ENCODE data around the gene LYPD6B.
"Not testable (repeated sequence)": the region's sequence is repeated elsewhere in the genome, so short reads cannot be mapped to it uniquely, and the experiment has no call there.

The LYPD6B gene

DNA sequence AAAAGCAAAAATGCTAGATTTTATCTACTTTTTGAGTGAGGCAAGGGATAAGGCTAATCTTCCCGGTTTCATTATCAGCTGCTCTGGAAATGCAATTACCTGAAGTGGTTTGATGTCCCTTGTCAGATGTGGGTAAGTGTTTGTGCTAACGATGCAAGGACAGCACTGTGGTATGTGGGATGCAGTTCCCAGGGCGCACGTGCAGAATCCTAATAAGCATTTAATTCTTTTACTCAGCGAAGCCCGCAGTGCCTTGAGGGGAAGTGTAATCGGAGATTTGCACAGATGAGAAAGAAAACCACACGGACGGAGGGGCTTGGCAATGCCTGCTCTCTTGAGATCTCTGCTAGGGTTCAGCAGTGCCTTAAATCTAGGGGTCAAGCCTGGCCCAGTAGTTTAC lies 183.4 kb downstream of the LYPD6B start:
- DNase-seq = no peak

- DNase-seq = no peak
Measured at GRCh38 chr2:149223472-149224095, 185.1 kb downstream of the LYPD6B start.

GRCh38 chr2:149224543-149224942 lies 186.0 kb downstream of the LYPD6B start:
- DNase-seq = no peak

- no peak for DNase-seq
Measured at GRCh38 chr2:149225446-149225845, 186.9 kb downstream of the LYPD6B start.

GRCh38 chr2:149226790-149227189 lies 188.3 kb downstream of the LYPD6B start:
- no peak for DNase-seq

DNA sequence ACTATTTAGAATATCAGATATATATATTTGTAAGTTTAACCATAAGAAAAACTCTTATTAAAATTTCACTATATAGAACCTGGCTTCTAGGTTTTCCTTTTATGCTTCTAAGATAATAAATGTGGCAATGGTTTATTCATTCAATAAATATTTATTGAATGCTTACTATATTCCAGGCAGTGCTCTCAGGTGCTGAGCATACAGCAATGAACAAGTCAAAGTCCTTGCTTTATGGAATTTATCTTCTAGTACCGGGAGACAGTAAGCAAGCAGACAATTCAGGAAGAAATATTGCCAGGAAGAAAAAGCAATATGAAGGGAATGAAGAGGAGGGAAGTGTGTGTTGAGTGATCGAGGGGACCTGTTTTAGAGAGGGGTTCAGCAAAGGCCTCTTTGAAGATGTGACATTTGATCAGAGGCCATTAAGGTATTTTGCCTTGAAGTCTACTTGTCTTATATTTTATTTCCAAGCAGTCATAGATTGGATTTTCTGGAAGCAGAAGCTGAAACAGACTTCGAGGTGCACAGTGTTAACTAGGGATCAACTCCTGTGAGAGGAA lies 197.4 kb downstream of the LYPD6B start:
- DNase-seq = no peak

DNA sequence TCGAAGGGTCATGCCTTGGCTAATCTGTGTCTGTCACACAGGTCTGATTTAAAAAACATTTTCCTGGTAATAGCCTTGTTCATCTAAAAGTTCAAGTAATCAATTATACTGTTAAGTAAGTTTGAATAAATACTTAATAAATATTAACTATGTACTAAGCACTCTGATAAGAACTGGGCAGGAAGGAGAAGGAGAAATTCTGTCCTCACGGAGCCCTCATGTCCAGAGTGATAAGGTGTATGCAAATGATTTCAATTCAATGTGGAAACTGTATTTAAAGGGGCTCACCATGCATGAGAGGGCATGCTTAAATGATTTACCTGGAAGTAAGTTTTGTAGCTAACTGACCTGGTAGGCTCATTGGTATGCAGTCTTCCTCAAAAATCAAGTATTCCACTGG lies 197.9 kb downstream of the LYPD6B start:
- no peak for DNase-seq

DNA sequence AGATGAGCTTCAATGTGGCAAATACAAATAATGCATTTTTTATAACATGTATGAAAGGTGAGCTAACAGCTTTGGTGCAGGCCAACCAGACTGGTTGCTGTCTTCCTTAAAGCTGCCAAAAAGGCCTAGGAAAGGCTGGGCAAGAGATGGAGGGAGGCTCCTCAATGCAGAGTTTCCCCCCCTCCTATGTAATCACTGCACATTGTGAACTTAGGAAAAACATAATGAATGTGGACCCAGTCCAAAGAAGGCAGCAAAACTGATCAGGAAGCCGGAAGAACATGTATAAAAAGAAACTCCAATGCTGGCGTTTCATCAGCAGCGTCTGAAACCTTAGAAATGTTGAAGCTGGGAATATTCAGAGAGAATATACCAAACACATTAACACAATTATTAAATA lies 207.7 kb downstream of the LYPD6B start:
- DNase-seq = no peak

- not testable (repeated sequence) for DNase-seq
Measured at GRCh38 chr2:149251436-149251835, 212.9 kb downstream of the LYPD6B start.

GRCh38 chr2:149256877-149257276 lies 218.4 kb downstream of the LYPD6B start:
- not testable (repeated sequence) for DNase-seq

- no peak for DNase-seq
Measured at GRCh38 chr2:149258531-149258930, 220.0 kb downstream of the LYPD6B start.

- no peak for DNase-seq
Measured at GRCh38 chr2:149259136-149259535, 220.6 kb downstream of the LYPD6B start.

- no peak for DNase-seq
Measured at GRCh38 chr2:149261692-149262091, 223.2 kb downstream of the LYPD6B start.

Measured in CD4-positive, alpha-beta T cell treated with Interleukin-4 for 4 hours (primary cell).